HG02938 (cell line): ENCODE data around the gene RNASEH2A.

ENCODE experiments used
- ATAC-seq: cut with Tn5 transposase; IDR thresholded peaks from one replicate; pipeline ENCODE4 v1.9.1; 2021; ENCODE audit warnings: mild to moderate bottlenecking, moderate library complexity; ENCODE audit not compliant: unreplicated experiment

Gene RNASEH2A

DNA sequence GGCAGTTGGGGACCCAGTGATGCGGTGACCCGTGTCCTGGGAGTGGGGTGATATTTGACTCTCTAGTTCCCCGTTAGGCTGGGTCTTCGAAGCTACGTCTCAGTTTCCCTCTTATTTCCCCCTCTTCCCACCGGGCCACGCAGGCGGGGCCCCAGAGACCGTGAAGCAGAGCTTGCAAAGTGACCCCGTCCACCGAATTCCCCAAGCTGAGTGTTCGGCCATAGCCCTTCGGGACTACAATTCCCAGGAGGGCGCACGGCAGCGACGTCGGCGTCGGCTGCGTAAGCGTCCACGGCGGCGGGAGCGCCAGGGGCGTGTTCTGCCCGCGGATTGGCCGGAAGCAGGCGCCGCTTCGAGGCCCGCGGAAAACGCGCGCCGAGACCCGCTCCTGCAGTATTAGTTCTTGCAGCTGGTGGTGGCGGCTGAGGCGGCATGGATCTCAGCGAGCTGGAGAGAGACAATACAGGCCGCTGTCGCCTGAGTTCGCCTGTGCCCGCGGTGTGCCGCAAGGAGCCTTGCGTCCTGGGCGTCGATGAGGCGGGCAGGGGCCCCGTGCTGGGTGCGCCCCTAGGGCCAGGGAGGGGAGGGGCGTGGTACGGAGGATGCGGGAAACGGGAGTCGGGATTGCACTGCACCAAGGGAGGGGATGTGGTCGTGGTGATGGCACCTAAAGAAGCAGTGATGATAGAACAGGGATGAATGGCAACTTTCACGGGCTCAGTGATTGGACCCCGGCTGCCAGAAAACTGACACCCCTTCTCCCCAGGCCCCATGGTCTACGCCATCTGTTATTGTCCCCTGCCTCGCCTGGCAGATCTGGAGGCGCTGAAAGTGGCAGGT lies at the start of gene RNASEH2A:
TSS of gene RNASEH2A (plus strand) at position 343 of the 840 bp plus-strand sequence. CDS start at position 433, 90 bp downstream.
- ATAC-seq, result peak; percentile 74

GRCh38 chr19:12757544-12758274 lies 48.7 kb upstream of the RNASEH2A start:
- no peak for ATAC-seq

DNA sequence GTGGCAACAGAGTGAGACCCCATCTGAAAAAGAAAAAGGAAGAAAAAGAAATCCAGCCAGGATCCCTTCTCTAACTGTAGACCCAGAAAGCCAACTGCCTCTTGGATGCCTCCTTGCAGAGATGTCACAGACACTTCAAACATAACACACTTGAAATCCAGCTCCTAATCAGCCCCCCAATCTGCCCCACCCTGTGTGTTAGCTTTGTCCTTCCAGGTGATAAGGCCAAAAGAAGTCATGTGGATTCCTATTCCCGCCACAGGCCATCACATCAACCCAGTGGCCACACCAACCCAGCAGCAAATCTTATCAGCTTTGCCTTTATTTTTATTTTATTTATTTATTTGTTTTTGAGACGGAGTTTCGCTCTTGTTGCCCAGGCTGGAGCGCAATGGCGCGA lies 46.7 kb upstream of the RNASEH2A start:
- ATAC-seq, result no peak

- no peak for ATAC-seq
Measured at GRCh38 chr19:12763100-12763499, 43.3 kb upstream of the RNASEH2A start.

DNA sequence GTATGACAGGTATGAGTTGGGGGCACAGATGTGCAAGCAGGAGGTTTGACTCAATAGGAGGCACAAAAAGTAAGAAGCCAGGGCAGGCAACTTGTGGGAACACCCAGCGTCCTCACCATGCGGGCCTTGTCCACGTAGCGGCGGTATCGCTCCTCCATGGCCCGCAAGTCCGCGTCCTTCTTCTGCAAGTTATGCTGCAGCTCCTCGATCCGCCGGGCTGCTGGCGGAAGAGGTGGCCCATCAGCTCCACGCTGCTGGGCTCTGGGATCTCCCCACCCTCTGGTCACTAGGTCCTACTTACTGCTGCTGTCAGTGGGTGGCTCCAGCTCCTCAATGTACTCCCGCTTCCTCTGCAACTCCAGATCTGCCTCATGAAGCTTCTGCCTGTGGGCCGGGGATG lies 41.7 kb upstream of the RNASEH2A start:
- no peak for ATAC-seq

GRCh38 chr19:12766051-12766521 lies 40.3 kb upstream of the RNASEH2A start:
- no peak for ATAC-seq

GRCh38 chr19:12767150-12767549 lies 39.2 kb upstream of the RNASEH2A start:
- no peak for ATAC-seq

- no peak for ATAC-seq
Measured at GRCh38 chr19:12767666-12768065, 38.7 kb upstream of the RNASEH2A start.

DNA sequence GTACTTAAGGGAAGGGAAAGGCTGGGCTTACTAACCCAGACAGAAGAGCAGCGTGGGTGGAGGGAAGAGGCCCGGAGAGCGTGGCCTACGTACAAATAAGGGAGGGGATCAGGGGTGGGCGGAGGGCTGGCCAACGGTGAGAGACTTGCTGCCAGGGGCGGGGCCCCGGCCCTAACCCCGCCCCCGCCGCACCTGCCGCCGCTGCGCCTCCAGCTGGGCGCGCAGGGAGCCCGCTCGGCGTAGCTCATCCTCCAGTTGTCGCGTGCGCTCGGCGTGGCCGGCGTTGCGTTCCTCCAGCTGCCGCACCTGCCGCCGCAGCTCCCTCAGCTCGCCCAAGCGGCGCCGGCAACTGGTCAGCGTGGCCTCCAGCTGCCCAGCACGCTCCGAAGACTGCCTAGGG lies 36.7 kb upstream of the RNASEH2A start:
- no peak for ATAC-seq

DNA sequence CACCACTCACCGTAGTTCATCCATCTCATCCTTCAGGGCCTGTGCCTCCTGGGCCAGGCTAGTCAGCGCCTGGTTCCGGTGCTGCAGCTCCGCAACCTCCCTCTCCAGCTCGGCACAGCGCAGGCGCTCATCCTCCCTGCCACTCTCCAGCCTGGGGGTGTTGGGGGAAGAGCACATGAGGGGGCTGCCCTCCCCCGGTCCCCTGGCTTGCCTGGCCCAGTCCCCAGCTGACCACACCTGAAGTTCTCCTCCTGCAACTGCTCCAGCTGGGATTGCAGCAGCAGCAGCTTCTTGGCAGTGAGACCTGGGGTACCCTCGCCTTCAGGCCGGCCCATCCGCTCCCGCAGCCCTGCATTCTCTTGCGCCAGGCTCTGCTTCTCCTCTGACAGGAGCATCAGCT lies 35.5 kb upstream of the RNASEH2A start:
- no peak for ATAC-seq

DNA sequence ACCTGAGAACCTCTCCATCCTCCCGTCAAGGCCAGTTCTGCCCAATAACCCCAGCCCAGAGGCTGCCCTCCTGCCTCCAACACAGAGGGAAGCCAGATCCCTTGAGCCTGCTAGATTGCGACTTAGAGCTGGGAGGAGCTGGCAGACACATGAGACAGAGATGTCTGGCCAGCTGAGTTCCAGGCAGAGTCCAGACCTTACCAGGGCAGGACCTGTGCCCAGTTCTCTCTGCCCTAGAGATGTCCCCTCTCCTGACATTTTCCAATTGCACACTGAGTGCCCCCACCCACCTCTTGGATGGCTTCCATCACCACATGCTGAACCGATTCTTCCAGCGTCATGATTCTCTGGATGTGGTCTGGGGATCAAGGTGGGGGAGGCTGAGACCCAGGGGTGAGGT lies 34.1 kb upstream of the RNASEH2A start:
- no peak for ATAC-seq

GRCh38 chr19:12773571-12773970 lies 32.8 kb upstream of the RNASEH2A start:
- ATAC-seq, result no peak

- ATAC-seq, result peak; percentile 1
Measured at GRCh38 chr19:12774588-12775555, 31.5 kb upstream of the RNASEH2A start, which contains the start of gene HOOK2. Gene HOOK2, minus strand, starts transcription at chr19:12775552. Its CDS starts 103 bp downstream, at chr19:12775449.

- ATAC-seq, result no peak
Measured at GRCh38 chr19:12777217-12778016, 29.0 kb upstream of the RNASEH2A start.

DNA sequence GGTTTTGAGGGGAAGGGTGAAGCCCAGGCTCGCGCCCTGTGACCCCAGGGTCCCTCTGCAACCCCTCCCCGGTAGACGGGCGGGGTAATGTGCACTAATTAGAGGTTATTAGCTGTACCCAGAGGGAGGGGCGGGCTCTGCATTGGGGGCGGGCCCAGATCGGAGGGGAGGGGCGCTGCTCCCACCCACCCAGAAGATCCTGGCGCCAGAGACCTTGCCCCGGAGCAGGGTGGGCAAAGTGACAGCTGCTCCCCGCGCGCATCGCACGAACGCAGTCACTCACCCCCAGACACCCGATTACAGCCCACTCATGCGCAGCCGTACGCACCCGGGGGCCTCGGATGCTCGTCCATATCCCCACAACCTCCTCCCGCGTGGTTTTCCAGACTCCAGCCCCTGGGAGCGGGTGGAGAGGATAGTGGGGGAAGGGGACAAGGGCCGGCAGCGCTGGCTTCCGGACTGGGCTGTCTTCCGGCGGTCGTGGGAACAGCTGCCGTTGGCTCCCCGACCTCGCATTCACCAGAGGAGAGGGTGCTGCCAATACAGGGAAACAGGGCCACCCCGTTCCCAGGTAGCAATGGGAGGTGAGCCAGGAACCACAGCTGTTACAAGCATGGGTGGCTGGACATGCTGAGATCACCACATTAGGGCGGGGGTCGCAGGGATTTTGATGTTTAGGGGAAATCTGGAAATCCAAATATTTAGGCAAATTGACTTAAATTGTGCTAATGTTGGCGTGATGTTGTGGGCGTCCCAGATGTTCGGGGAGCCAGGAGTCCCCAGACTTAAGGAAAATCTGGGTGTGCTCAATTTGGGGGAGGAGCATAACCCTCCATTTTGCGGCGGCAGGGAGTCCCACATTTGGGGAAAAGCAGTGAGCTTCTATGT lies 28.1 kb upstream of the RNASEH2A start:
- no peak for ATAC-seq

GRCh38 chr19:12778905-12779161 lies 27.6 kb upstream of the RNASEH2A start:
- no peak for ATAC-seq

DNA sequence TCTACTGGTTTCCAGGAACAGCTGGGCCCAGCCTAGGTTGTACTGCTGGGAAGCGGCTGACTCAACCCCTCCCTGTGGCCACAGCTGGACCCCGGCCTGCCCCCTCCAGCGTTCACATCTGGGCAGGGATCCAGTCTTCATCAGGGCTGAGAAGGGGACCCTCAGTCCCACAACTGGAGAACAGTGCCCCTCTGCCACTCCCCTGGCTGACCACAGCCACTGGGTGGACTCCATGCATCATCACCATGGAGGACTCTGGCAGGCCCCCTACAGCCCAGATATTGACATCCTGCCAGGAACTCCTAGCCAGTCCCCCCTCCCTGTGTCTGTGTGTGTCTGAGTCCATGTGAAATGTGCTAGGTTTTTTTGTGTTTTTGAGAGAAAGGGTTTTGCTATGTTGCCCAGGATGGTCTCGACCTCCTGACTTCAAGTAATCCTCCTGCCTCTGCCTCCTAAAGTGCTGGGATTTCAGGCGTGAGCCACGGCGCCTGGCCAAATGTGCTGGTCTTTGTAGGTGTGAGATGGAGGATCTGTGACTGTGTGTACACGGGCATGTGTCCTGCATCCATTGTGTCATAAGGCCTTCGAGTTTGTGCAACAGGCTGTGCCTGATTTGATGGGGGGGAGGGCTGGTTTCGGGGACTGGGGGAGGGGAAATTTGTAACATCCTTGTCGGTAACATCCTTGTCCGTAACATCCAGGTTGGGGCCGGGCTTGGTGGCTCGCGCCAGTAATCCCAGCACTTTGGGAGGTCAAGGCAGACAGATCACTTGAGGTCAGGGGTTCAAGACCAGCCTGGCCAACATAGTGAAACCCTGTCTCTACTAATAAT lies 27.0 kb upstream of the RNASEH2A start:
- ATAC-seq, result no peak

DNA sequence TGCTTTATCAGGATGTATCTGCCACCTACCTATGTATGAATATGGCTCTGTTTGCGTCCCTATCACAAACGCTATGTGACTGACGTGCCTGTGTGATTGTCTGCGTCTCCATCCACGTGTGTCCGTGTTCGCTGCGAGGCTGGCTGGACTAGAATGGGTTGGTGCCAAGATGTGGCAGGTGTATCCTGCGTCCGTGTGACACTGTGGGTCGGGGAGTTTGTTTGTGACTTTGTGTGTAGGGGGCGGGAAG lies 24.3 kb upstream of the RNASEH2A start:
- ATAC-seq, result no peak
